Left lobe of liver (tissue), 2 donors: ENCODE measurements around the gene GPR83. TPM values are rescaled to one million over a fixed set of nuclear protein-coding genes. Genes with fewer than 3 reads are reported as not detected.
"Not testable (repeated sequence)": the region's sequence is repeated elsewhere in the genome, so short reads cannot be mapped to it uniquely, and the experiment has no call there.

ENCODE experiments used
- ATAC-seq: fragments of 200-7000 bp; cut with Tn5 transposase; one replicate; pipeline ENCODE4 v1.9.1; 2020; ENCODE audit warnings: mild to moderate bottlenecking, moderate library complexity
- DNase-seq: peaks from one replicate; pipeline ENCODE4 v3.0.0-alpha.2; 2020; ENCODE audit warnings: low spot score
- total RNA-seq: library from RNA; stranded (reverse); gene quantifications from one replicate; pipeline ENCODE4 v1.2.1, GENCODE V29; 2021
- donor health status: DM: no; HTN: no; CAD: no; lungs with moderate emphysema.
- donor health status: DM: no; HTN: yes; CAD: no.

GPR83 gene
- total RNA-seq, 1 donor from 2014 or later: 0.28 TPM

DNA sequence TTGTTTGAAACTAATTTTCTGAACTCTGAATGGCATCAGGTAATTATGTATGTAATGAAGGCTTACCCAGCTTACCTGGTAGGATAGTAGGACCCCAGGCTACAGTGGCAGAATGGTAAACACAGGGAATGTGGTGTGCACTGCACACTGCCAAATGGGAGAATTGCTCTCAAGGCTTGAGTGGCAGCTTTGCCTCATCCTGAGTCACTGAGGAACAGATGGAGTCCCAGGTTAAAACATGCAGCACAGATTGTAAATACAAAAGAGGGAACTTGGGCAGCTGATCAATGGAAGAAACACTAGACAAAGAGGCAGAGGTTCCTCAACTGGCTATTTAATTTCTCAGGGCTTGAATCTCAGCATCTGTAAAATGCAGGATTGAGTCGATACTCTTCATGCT, 24.4 kb downstream of the GPR83 start:
- ATAC-seq (no peak), DNase-seq (no peak)

DNA sequence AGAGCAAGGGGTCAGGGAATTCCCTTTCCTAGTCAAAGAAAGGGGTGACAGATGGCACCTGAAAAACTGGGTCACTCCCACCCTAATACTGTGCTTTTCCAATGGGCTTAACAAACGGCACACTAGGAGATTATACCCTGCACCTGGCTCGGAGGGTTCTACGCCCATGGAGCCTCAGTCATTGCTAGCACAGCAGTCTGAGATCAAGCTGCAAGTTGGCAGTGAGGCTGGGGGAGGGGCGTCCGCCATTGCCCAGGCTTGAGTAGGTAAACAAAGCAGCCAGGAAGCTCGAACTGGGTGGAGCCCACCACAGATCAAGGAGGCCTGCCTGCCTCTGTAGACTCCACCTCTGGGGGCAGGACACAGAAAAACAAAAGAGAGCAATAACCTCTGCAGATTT, 30.6 kb downstream of the GPR83 start:
- ATAC-seq, DNase-seq: not testable (repeated sequence)

GRCh38 chr11:94350850-94351563, 50.2 kb downstream of the GPR83 start:
- not testable (repeated sequence) for ATAC-seq, DNase-seq

GRCh38 chr11:94346311-94346710, 54.9 kb downstream of the GPR83 start:
- DNase-seq, ATAC-seq: not testable (repeated sequence)

GRCh38 chr11:94343495-94343894, 57.7 kb downstream of the GPR83 start:
- ATAC-seq: no peak
- DNase-seq: no peak

- DNase-seq (no peak), ATAC-seq (no peak)
These were observed 59.0 kb downstream of the GPR83 start for GRCh38 chr11:94342250-94342649.

GRCh38 chr11:94338651-94339050, 62.6 kb downstream of the GPR83 start:
- DNase-seq (no peak), ATAC-seq (no peak)

DNA sequence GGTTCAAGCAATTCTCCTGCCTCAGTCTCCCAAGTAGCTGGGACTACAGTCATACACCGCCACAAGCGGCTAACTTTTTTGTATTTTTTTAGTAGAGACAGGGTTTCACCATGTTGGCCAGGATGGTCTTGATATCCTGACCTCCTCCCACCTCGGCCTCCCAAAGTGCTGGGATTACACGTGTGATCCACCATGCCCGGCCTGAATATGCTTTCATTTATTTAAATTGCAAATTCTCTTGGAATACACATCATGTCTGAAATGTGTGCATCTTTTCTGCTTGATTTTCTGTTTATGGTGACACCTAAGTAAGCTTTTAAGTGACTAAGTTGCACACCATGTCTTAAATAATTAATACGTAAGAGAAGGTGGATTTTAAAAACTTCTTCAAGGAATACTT, 65.2 kb downstream of the GPR83 start:
- ATAC-seq (no peak), DNase-seq (no peak)

DNA sequence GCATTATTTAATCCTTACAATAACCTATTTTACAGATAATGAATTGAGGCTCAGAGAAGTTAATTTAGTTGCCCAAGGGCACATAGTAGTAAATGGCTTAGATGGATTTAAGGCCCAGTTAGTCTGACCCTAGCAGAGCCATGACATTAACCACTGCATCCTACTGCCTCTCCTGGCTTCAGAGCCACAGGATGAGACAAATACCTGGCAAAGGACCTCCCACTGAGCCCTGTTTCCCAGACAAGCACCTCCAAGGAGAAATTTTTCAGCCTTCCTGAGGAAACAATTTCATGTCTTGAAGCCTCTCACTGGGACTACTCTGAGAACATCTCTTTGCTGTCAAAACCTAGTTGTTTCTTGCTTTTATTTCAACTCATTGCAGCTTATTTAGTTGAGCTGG, 68.4 kb downstream of the GPR83 start:
- ATAC-seq (no peak), DNase-seq (no peak)

DNA sequence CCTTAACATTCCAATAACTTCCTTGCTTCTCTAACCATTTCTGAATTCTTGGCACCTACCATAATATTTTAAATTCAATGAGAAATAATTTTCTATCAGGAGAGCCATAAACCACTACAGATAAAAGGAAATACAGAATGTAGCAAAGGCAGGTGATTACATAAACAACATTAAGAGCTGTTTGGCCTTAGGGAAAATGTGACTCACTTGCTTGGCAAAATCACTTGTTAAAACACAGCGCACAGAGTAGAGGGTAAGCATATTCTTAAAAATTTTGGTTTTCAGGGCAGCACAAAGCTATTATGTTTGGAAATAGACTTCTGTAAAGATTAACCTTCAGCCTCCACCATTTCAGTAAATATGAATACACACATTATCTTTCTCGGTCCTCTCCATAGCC, 70.4 kb downstream of the GPR83 start:
- DNase-seq (no peak), ATAC-seq (no peak)

DNA sequence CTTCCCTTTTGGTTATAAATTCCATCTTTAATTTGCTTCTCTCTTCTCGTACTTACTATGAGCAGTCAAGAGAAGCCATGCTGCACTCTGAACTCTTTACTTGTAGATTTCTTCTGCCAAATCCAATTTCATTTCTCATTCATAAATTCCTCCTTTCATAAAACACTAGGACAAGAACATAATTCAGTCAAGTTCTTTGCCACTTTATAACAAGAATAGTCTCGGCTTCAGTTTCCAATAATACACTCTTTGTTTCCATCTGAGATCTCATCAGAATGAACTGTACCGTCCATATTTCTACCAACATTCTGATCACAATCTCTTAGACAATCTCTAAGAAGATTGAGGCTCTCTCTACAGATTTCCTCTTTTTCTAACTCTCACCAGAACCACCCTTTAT, 71.7 kb downstream of the GPR83 start:
- ATAC-seq: no peak
- DNase-seq: no peak

GRCh38 chr11:94328587-94329080, 72.6 kb downstream of the GPR83 start:
- DNase-seq: no peak
- ATAC-seq: no peak

Other genes starting within 250 kb of the GPR83 start
- gene IZUMO1R, start 96.8 kb downstream of the GPR83 start, total RNA-seq: not detected
- 3.9 TPM for gene MRE11, start 92.4 kb upstream of the GPR83 start, total RNA-seq
- gene ANKRD49, start 92.6 kb upstream of the GPR83 start, total RNA-seq: 4.3 TPM
- 0.35 TPM for gene C11orf97, start 111.0 kb upstream of the GPR83 start, total RNA-seq
- 1.2 TPM for gene FUT4, start 142.5 kb upstream of the GPR83 start, total RNA-seq
- gene PIWIL4, start 165.9 kb upstream of the GPR83 start, total RNA-seq: 0.28 TPM